ENCODE data around the gene C2orf76.

Gene C2orf76

DNA sequence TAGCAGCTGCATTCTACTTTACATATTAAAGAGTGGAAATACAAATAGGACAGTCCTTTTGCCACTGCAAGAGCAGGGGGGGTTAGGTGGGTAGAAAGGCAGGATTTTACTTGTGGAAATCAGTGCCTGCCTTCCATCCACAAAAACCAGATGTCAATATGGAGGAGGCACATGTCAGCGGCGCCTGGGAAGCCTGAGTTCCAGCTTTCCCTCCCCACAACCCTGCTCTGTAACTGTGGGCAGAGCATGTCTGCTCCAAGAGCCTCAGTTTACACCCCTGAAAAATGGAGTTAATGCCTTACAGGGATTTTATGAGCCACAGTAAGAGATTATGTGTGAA, 110.1 kb downstream of the C2orf76 start:
- DNase-seq (no peak), ATAC-seq (ENCODE audit: insufficient read depth, low read depth) (no peak)
- TF ChIP-seq, protein P1, sequence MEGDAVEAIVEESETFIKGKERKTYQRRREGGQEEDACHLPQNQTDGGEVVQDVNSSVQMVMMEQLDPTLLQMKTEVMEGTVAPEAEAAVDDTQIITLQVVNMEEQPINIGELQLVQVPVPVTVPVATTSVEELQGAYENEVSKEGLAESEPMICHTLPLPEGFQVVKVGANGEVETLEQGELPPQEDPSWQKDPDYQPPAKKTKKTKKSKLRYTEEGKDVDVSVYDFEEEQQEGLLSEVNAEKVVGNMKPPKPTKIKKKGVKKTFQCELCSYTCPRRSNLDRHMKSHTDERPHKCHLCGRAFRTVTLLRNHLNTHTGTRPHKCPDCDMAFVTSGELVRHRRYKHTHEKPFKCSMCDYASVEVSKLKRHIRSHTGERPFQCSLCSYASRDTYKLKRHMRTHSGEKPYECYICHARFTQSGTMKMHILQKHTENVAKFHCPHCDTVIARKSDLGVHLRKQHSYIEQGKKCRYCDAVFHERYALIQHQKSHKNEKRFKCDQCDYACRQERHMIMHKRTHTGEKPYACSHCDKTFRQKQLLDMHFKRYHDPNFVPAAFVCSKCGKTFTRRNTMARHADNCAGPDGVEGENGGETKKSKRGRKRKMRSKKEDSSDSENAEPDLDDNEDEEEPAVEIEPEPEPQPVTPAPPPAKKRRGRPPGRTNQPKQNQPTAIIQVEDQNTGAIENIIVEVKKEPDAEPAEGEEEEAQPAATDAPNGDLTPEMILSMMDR (IDR thresholded peaks at IDR 0.05; ENCODE audit: borderline replicate concordance, extremely low read depth, low read length, poor library complexity, severe bottlenecking) = no peak
- TF ChIP-seq EZH2 (IDR thresholded peaks at IDR 0.05; ENCODE audit: borderline replicate concordance, low read depth, low read length, severe bottlenecking) = no peak
- Histone ChIP-seq H4K20me1 (ENCODE audit: insufficient read depth, low read length) (no peaks in the 10 kb centered on the region), H3K27me3 (ENCODE audit: insufficient read depth, low read length, poor library complexity) (no peaks in the 10 kb centered on the region), H3K79me2 (ENCODE audit: insufficient read depth, low read length) (no peaks in the 10 kb centered on the region), H3K4me3 (ENCODE audit: low read depth in 1 of 2, low read length in 2 of 2) (no peak overlapping the region), H3K9ac (ENCODE audit: low read depth, low read length) (no peak overlapping the region), H3K36me3 (ENCODE audit: insufficient read depth, low read length) (no peaks in the 10 kb centered on the region), H3K27ac (ENCODE audit: low read length) (no peak overlapping the region), H3K9me3 (ENCODE audit: insufficient read depth, low read length, severe bottlenecking) (no peaks in the 10 kb centered on the region), H3K4me1 (ENCODE audit: insufficient read depth, low read length) (no peaks in the 10 kb centered on the region), H2AFZ (ENCODE audit: low read depth, low read length) (no peak overlapping the region), H3K4me2 (ENCODE audit: insufficient read depth, low read length) (no peak overlapping the region)

DNA sequence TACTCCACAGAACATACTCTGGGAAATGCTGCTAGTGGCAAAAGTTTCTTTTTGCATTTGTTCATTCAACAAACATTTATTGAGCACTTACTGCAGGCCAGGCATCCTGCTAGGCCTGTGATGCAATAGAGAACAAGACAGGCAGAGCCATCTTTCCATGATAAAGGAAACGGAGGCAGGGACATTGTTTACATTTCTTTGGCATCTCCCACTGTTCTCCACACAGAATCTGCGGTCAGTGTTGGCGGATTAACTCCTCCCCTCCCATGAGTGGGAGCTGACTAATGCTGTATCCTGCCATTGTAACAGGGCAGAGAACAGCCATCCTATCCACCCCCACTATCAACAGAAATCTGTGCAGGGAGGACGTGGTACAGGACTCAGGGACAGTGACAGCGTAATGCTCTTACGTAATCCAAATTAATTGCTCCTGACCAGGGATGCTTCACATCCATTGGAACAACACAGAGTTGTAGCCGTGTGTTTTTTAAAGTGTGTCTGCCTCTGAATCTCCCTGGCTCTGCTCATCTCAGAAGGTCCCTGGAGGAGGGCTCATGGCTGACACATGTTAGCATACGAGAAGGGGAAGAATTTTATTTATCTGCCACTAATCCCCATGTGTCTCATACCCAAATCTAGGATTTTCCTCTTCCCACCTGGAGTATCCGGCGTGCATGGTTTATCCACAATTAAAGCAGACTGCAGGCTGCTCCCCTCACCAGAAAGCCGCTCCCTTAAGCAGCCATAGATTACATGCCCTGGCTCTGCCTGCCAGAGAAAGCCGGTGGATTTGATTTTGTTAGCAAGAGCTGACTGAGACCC, 110.7 kb downstream of the C2orf76 start:
- DNase-seq (no peak), ATAC-seq (ENCODE audit: insufficient read depth, low read depth) (no peak)
- H3K4me2 ChIP-seq (ENCODE audit: insufficient read depth, low read length) = no peak overlapping the region
- no peak overlapping the region for H3K27ac ChIP-seq (ENCODE audit: low read length)
- no peak for TF ChIP-seq EZH2 (IDR thresholded peaks at IDR 0.05; ENCODE audit: borderline replicate concordance, low read depth, low read length, severe bottlenecking)
- TF ChIP-seq, protein P1 (IDR thresholded peaks at IDR 0.05; ENCODE audit: borderline replicate concordance, extremely low read depth, low read length, poor library complexity, severe bottlenecking) = no peak
- H3K36me3 ChIP-seq (ENCODE audit: insufficient read depth, low read length) = no peaks in the 10 kb centered on the region
- H3K27me3 ChIP-seq (ENCODE audit: insufficient read depth, low read length, poor library complexity) = no peaks in the 10 kb centered on the region
- H3K4me1 ChIP-seq (ENCODE audit: insufficient read depth, low read length) = no peaks in the 10 kb centered on the region
- H3K79me2 ChIP-seq (ENCODE audit: insufficient read depth, low read length) = no peaks in the 10 kb centered on the region
- no peak overlapping the region for H3K9ac ChIP-seq (ENCODE audit: low read depth, low read length)
- no peaks in the 10 kb centered on the region for H3K9me3 ChIP-seq (ENCODE audit: insufficient read depth, low read length, severe bottlenecking)
- no peak overlapping the region for H3K4me3 ChIP-seq (ENCODE audit: low read depth in 1 of 2, low read length in 2 of 2)
- no peak overlapping the region for H2AFZ ChIP-seq (ENCODE audit: low read depth, low read length)
- H4K20me1 ChIP-seq (ENCODE audit: insufficient read depth, low read length) = no peaks in the 10 kb centered on the region

DNA sequence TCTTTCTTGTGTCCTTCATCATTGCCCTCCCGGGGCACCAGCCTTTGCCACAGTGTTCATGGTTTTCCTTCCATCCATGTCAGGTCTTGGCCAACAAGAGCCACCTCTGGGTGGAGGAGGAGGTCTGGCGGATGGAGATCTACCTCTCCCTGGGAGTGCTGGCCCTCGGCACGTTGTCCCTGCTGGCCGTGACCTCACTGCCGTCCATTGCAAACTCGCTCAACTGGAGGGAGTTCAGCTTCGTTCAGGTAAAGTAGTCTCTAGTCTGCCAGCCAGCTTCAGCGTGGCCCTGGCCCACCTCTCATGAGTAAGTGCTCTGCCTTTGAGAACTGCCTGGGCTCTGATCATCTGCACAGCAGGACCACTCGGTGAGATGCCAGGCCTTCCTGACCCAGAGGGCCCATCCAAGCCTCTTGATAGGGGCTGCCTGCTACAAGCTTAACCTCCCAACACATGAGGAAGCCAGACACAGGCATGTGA, 112.0 kb downstream of the C2orf76 start:
- Histone ChIP-seq H2AFZ (ENCODE audit: low read depth, low read length) (no peak overlapping the region), H3K9ac (ENCODE audit: low read depth, low read length) (no peak overlapping the region), H3K9me3 (ENCODE audit: insufficient read depth, low read length, severe bottlenecking) (no peaks in the 10 kb centered on the region), H3K4me1 (ENCODE audit: insufficient read depth, low read length) (no peaks in the 10 kb centered on the region), H3K4me2 (ENCODE audit: insufficient read depth, low read length) (no peak overlapping the region), H4K20me1 (ENCODE audit: insufficient read depth, low read length) (no peaks in the 10 kb centered on the region), H3K79me2 (ENCODE audit: insufficient read depth, low read length) (no peaks in the 10 kb centered on the region), H3K27ac (ENCODE audit: low read length) (no peak overlapping the region), H3K4me3 (ENCODE audit: low read depth in 1 of 2, low read length in 2 of 2) (no peak overlapping the region), H3K27me3 (ENCODE audit: insufficient read depth, low read length, poor library complexity) (no peaks in the 10 kb centered on the region), H3K36me3 (ENCODE audit: insufficient read depth, low read length) (no peaks in the 10 kb centered on the region)
- DNase-seq = no peak
- no peak for TF ChIP-seq EZH2 (IDR thresholded peaks at IDR 0.05; ENCODE audit: borderline replicate concordance, low read depth, low read length, severe bottlenecking)
- TF ChIP-seq, protein P1 (IDR thresholded peaks at IDR 0.05; ENCODE audit: borderline replicate concordance, extremely low read depth, low read length, poor library complexity, severe bottlenecking) = no peak
- ATAC-seq (ENCODE audit: insufficient read depth, low read depth) = no peak
